ENCODE measurements around the gene PHF12. TPM values are rescaled to one million over a fixed set of nuclear protein-coding genes. Genes with fewer than 3 reads are reported as not detected.

PHF12 gene
- polyA plus RNA-seq, 1 donor, result 27.7 TPM

- Histone ChIP-seq H3K36me3 (ENCODE audit: control insufficient read depth, insufficient read depth, low read length) (peaks cover 34% of the 10 kb centered on the region), H3K9me3 (ENCODE audit: control insufficient read depth, low read depth, low read length) (no peaks in the 10 kb centered on the region), H3K27me3 (ENCODE audit: control insufficient read depth, insufficient read depth, low read length) (no peaks in the 10 kb centered on the region), H3K4me3 (ENCODE audit: low read length) (no peak overlapping the region), H3K4me1 (ENCODE audit: control insufficient read depth, insufficient read depth, low read length) (peaks cover 33% of the 10 kb centered on the region), H3K27ac (ENCODE audit: low read length) (no peak overlapping the region)
- no peak for DNase-seq
- no CpG with 5 or more reads among the region's 2 CpGs for WGBS (ENCODE audit: insufficient coverage, low lambda C conversion rate)
These were observed 92.4 kb downstream of the PHF12 start for GRCh38 chr17:28858801-28859355.

- WGBS (ENCODE audit: insufficient coverage, low lambda C conversion rate), result 83% methylated on average over 1 of the region's 3 CpGs
- no peaks in the 10 kb centered on the region for H3K27me3 ChIP-seq (ENCODE audit: control insufficient read depth, insufficient read depth, low read length)
- no peak overlapping the region for H3K27ac ChIP-seq (ENCODE audit: low read length)
- H3K36me3 ChIP-seq (ENCODE audit: control insufficient read depth, insufficient read depth, low read length), result peaks cover 34% of the 10 kb centered on the region
- H3K4me3 ChIP-seq (ENCODE audit: low read length), result no peak overlapping the region
- H3K9me3 ChIP-seq (ENCODE audit: control insufficient read depth, low read depth, low read length), result no peaks in the 10 kb centered on the region
- peaks cover 29% of the 10 kb centered on the region for H3K4me1 ChIP-seq (ENCODE audit: control insufficient read depth, insufficient read depth, low read length)
- no peak for DNase-seq
These were observed 93.2 kb downstream of the PHF12 start for GRCh38 chr17:28857905-28858800.

GRCh38 chr17:28856028-28856574 is 95.2 kb downstream of the PHF12 start:
- Histone ChIP-seq H3K27ac (ENCODE audit: low read length) (no peak overlapping the region), H3K9me3 (ENCODE audit: control insufficient read depth, low read depth, low read length) (no peaks in the 10 kb centered on the region), H3K36me3 (ENCODE audit: control insufficient read depth, insufficient read depth, low read length) (peaks cover 29% of the 10 kb centered on the region), H3K4me3 (ENCODE audit: low read length) (no peak overlapping the region), H3K4me1 (ENCODE audit: control insufficient read depth, insufficient read depth, low read length) (peaks cover 9% of the 10 kb centered on the region), H3K27me3 (ENCODE audit: control insufficient read depth, insufficient read depth, low read length) (no peaks in the 10 kb centered on the region)
- DNase-seq, result no peak
- no CpG with 5 or more reads among the region's 5 CpGs for WGBS (ENCODE audit: insufficient coverage, low lambda C conversion rate)

- H3K27ac ChIP-seq (ENCODE audit: low read length), result peak overlapping the region; percentile 64
- WGBS (ENCODE audit: insufficient coverage, low lambda C conversion rate), result no CpG with 5 or more reads among the region's 5 CpGs
- H3K9me3 ChIP-seq (ENCODE audit: control insufficient read depth, low read depth, low read length), result no peaks in the 10 kb centered on the region
- peaks cover 24% of the 10 kb centered on the region for H3K36me3 ChIP-seq (ENCODE audit: control insufficient read depth, insufficient read depth, low read length)
- peaks cover 4% of the 10 kb centered on the region for H3K4me1 ChIP-seq (ENCODE audit: control insufficient read depth, insufficient read depth, low read length)
- no peaks in the 10 kb centered on the region for H3K27me3 ChIP-seq (ENCODE audit: control insufficient read depth, insufficient read depth, low read length)
- peak overlapping the region; percentile 78 for H3K4me3 ChIP-seq (ENCODE audit: low read length)
- no peak for DNase-seq
These were observed 96.0 kb downstream of the PHF12 start for GRCh38 chr17:28855336-28855679.

Other genes starting within 250 kb of the PHF12 start
- 5.7 TPM for gene PROCA1, start 239.6 kb downstream of the PHF12 start, polyA plus RNA-seq
- 82.8 TPM for gene RAB34, start 233.7 kb downstream of the PHF12 start, polyA plus RNA-seq
- gene RPL23A, start 231.5 kb downstream of the PHF12 start, polyA plus RNA-seq, result 1,720 TPM
- gene TLCD1, start 225.3 kb downstream of the PHF12 start, polyA plus RNA-seq, result 9.4 TPM
- gene NEK8, start 222.7 kb downstream of the PHF12 start, polyA plus RNA-seq, result 4.8 TPM
- 91.8 TPM for gene TRAF4, start 207.5 kb downstream of the PHF12 start, polyA plus RNA-seq
- gene FAM222B, start 108.7 kb downstream of the PHF12 start, polyA plus RNA-seq, result 24.0 TPM
- gene ERAL1, start 96.5 kb downstream of the PHF12 start, polyA plus RNA-seq, result 54.2 TPM
- 74.6 TPM for gene FLOT2, start 53.8 kb downstream of the PHF12 start, polyA plus RNA-seq
- 8.4 TPM for gene DHRS13, start 48.4 kb downstream of the PHF12 start, polyA plus RNA-seq
- 4.6 TPM for gene SEZ6, start 54.5 kb upstream of the PHF12 start, polyA plus RNA-seq
- 51.5 TPM for gene PIPOX, start 91.6 kb upstream of the PHF12 start, polyA plus RNA-seq
- gene MYO18A, start 228.9 kb upstream of the PHF12 start, polyA plus RNA-seq, result 46.2 TPM

Measured in large intestine (tissue), 3 donors.